Sigmoid colon (tissue), 7 donors: ENCODE data around the gene KCNH5. TPM values are rescaled to one million over a fixed set of nuclear protein-coding genes. Genes with fewer than 3 reads are reported as not detected.

ENCODE experiments used
- DNase-seq: peaks from one replicate; pipeline ENCODE4 v3.0.0-alpha.2; 2019
- H3K27ac ChIP-seq, 4 donors: fragments of 200-600 bp; sonication (generic); one replicate each; pipeline ENCODE4 v1.5.1; 2016 to 2019; ENCODE audit warnings: mild to moderate bottlenecking in 1 of 4
- H3K27me3 ChIP-seq, 3 donors: fragments of 200-600 bp; sonication (generic); one replicate each; pipeline ENCODE4 v1.5.1; 2019; ENCODE audit warnings: mild to moderate bottlenecking in 1 of 3
- H3K36me3 ChIP-seq, 4 donors: fragments of 200-600 bp; sonication (generic); one replicate each; pipeline ENCODE4 v1.5.1; 2016 to 2019
- H3K4me1 ChIP-seq, 4 donors: fragments of 200-600 bp; sonication (generic); one replicate each; pipeline ENCODE4 v1.5.1; 2017 to 2019
- H3K4me3 ChIP-seq, 4 donors: fragments of 200-600 bp; sonication (generic); one replicate each; pipeline ENCODE4 v1.5.1; 2017 to 2019; ENCODE audit warnings: mild to moderate bottlenecking in 2 of 4, moderate library complexity in 1 of 4
- H3K9me3 ChIP-seq, 4 donors: fragments of 200-600 bp in 3 of 4; sonication (generic) in 3 of 4; one replicate each; pipeline versions ENCODE4 v1.5.1 to v1.6.1; 2013 to 2019
- EP300 ChIP-seq, 4 donors: sonication (generic); formaldehyde crosslinking; IDR thresholded peaks; one replicate each; pipeline ENCODE4 v1.6.1; 2017; ENCODE audit warnings: antibody characterized with exemption in 4 of 4
- POLR2A ChIP-seq, 2 donors: fragments of 450-650 bp; IDR thresholded peaks; one replicate each; pipeline ENCODE4 v1.6.1; 2016; ENCODE audit warnings: antibody characterized with exemption in 2 of 2, mild to moderate bottlenecking in 2 of 2, moderate library complexity in 2 of 2
- POLR2AphosphoS5 ChIP-seq, 4 donors: sonication (generic); formaldehyde crosslinking; IDR thresholded peaks; one replicate each; pipeline ENCODE4 v1.6.1; 2017; ENCODE audit warnings: antibody characterized with exemption in 4 of 4
- WGBS, 2 donors: extraction: QIAGEN DNeasy Blood & Tissue Kit; methylation state at CpG; one replicate each; pipeline ENCODE4 v1.1.7; 2013; 5-methylcytosine and 5-hydroxymethylcytosine counted together
- intact Hi-C: fragments of 100-400 bp; cut with DNase I; formaldehyde crosslinking; loops from one replicate; pipeline ENCODE4 v1.15.1; 2023
- polyA plus RNA-seq, 3 donors: library from polyadenylated mRNA; stranded (reverse); fragments of 200-250 nt; gene quantifications; one replicate each; pipeline ENCODE4 v1.2.3, GENCODE V29; 2013
- total RNA-seq, 4 donors: library from RNA; depleted of rRNA; stranded (reverse); fragments of >200 nt; gene quantifications; one replicate each; pipeline ENCODE4 v1.1.0, GENCODE V29; 2016
- TF ChIP-seq, protein P1 (sequence below), 4 experiments: fragments of 450-650 bp in 3 of 4; fragments of 200-600 bp in 1 of 4; IDR thresholded peaks; one replicate each; pipeline ENCODE4 v1.5.1; 2016 to 2019; ENCODE audit warnings: antibody characterized with exemption in 4 of 4, mild to moderate bottlenecking in 3 of 4, moderate library complexity in 2 of 4
- donor health status: healthy with polysubstance abuse.
- donor health status: Bipolar disorder and iron deficiency.
- donor health status: healthy.

The KCNH5 gene
- total and polyA plus RNA-seq, 7 donors, result 0.09 to 0.36 (median 0.27) TPM; not detected in 2

GRCh38 chr14:62711351-62712023, 333.8 kb downstream of the KCNH5 start:
- Histone ChIP-seq H3K36me3 (no peaks in the 10 kb centered on the region), H3K9me3 (no peaks in the 10 kb centered on the region), H3K4me1 (no peaks in the 10 kb centered on the region), H3K4me3 (no peak overlapping the region), H3K27ac (no peak overlapping the region), H3K27me3 (no peaks in the 10 kb centered on the region)
- intact Hi-C loops, result no loop called here
- 45 to 55% methylated on average over 7 of the region's 7 CpGs for WGBS, 2 donors
- no peak for DNase-seq
- TF ChIP-seq, protein P1, sequence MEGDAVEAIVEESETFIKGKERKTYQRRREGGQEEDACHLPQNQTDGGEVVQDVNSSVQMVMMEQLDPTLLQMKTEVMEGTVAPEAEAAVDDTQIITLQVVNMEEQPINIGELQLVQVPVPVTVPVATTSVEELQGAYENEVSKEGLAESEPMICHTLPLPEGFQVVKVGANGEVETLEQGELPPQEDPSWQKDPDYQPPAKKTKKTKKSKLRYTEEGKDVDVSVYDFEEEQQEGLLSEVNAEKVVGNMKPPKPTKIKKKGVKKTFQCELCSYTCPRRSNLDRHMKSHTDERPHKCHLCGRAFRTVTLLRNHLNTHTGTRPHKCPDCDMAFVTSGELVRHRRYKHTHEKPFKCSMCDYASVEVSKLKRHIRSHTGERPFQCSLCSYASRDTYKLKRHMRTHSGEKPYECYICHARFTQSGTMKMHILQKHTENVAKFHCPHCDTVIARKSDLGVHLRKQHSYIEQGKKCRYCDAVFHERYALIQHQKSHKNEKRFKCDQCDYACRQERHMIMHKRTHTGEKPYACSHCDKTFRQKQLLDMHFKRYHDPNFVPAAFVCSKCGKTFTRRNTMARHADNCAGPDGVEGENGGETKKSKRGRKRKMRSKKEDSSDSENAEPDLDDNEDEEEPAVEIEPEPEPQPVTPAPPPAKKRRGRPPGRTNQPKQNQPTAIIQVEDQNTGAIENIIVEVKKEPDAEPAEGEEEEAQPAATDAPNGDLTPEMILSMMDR (IDR thresholded peaks at IDR 0.05), result no peak
- no peak for TF ChIP-seq POLR2A (IDR thresholded peaks at IDR 0.05)
- no peak for TF ChIP-seq POLR2AphosphoS5 (IDR thresholded peaks at IDR 0.05)
- no peak for TF ChIP-seq EP300 (IDR thresholded peaks at IDR 0.05)

DNA sequence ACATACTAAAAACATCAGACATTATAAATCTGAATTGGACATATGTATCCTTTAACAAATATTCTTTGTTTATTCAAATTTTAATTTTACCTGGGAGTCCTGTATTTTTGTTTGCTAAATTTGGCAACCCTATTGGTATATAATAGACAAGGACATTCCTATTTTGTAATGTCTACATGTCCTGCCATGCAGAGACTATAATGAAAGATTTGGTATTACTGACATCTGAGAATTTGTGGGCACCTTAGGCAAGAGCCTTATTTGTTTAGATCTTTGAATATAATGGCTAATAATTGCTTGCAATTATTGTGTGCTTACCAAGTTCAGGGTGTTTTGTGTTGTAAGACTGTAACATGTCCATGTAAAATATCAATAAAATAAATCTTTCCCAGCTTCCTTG, 334.4 kb downstream of the KCNH5 start:
- Histone ChIP-seq H3K36me3 (no peaks in the 10 kb centered on the region), H3K4me3 (no peak overlapping the region), H3K27me3 (no peaks in the 10 kb centered on the region), H3K27ac (no peak overlapping the region), H3K4me1 (no peaks in the 10 kb centered on the region), H3K9me3 (no peaks in the 10 kb centered on the region)
- TF ChIP-seq POLR2AphosphoS5 (IDR thresholded peaks at IDR 0.05) (no peak), EP300 (IDR thresholded peaks at IDR 0.05) (no peak), POLR2A (IDR thresholded peaks at IDR 0.05) (no peak)
- intact Hi-C loops, result no loop called here
- no peak for DNase-seq

- DNase-seq, result no peak
- Histone ChIP-seq H3K36me3 (no peaks in the 10 kb centered on the region), H3K4me1 (no peaks in the 10 kb centered on the region), H3K4me3 (no peak overlapping the region), H3K27ac (no peak overlapping the region), H3K9me3 (no peaks in the 10 kb centered on the region), H3K27me3 (no peaks in the 10 kb centered on the region)
- intact Hi-C loops, result no loop called here
- WGBS, 2 donors, result 48 to 57% methylated on average over 3 of the region's 3 CpGs
- TF ChIP-seq POLR2A (IDR thresholded peaks at IDR 0.05), result no peak
- TF ChIP-seq, protein P1 (IDR thresholded peaks at IDR 0.05), result no peak
- no peak for TF ChIP-seq EP300 (IDR thresholded peaks at IDR 0.05)
- TF ChIP-seq POLR2AphosphoS5 (IDR thresholded peaks at IDR 0.05), result no peak
These were observed 335.5 kb downstream of the KCNH5 start for GRCh38 chr14:62709773-62710172.

- H3K4me1 ChIP-seq, result no peaks in the 10 kb centered on the region
- WGBS, 2 donors, result 16 to 39% methylated on average over 2 of the region's 2 CpGs
- H3K27me3 ChIP-seq, result no peaks in the 10 kb centered on the region
- TF ChIP-seq, protein P1 (IDR thresholded peaks at IDR 0.05), result no peak
- H3K36me3 ChIP-seq, result no peaks in the 10 kb centered on the region
- no peak overlapping the region for H3K27ac ChIP-seq
- no peaks in the 10 kb centered on the region for H3K9me3 ChIP-seq
- intact Hi-C loops, result no loop called here
- H3K4me3 ChIP-seq, result no peak overlapping the region
- DNase-seq, result no peak
These were observed 339.0 kb downstream of the KCNH5 start for GRCh38 chr14:62706217-62706616.

DNA sequence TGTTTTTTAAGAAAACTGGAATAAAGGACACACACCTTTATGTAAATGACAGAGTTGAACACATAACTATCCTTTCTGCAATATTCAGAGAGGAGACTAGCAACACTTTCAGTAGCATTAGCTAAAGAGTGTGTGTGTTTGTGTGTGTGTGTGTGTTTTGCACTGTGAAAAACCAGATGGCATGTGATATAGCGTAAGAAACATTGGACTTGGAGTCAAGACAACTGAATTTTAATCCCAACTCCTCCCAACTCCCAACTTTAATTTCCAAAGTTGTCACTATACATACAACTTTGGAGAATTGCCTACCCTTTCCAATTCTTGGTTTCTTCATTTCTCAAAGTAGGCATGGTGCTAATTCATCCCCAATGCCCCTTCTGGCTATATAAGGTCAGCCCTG, 347.8 kb downstream of the KCNH5 start:
- intact Hi-C loops, result no loop called here
- H3K4me3 ChIP-seq, result no peak overlapping the region
- H3K36me3 ChIP-seq, result no peaks in the 10 kb centered on the region
- 88 to 92% methylated on average over 1 of the region's 1 CpG for WGBS, 2 donors
- TF ChIP-seq POLR2AphosphoS5 (IDR thresholded peaks at IDR 0.05), result no peak
- no peak for TF ChIP-seq EP300 (IDR thresholded peaks at IDR 0.05)
- TF ChIP-seq, protein P1 (IDR thresholded peaks at IDR 0.05), result no peak
- no peak for TF ChIP-seq POLR2A (IDR thresholded peaks at IDR 0.05)
- no peaks in the 10 kb centered on the region for H3K9me3 ChIP-seq
- no peak for DNase-seq
- no peaks in the 10 kb centered on the region for H3K27me3 ChIP-seq
- no peak overlapping the region for H3K27ac ChIP-seq
- no peaks in the 10 kb centered on the region for H3K4me1 ChIP-seq
